ENCODE data around the gene RXFP1. TPM values are rescaled to one million over a fixed set of nuclear protein-coding genes. Genes with fewer than 3 reads are reported as not detected.
"Not testable (repeated sequence)": the region's sequence is repeated elsewhere in the genome, so short reads cannot be mapped to it uniquely, and the experiment has no call there.

Gene RXFP1
- total and polyA plus RNA-seq, 9 donors: 0.05 to 1.1 (median 0.23) TPM

- no peaks in the 10 kb centered on the region for H3K9me3 ChIP-seq (replicated peaks; ENCODE audit: control insufficient read depth, low read depth, low read length)
- no peaks in the 10 kb centered on the region for H3K27me3 ChIP-seq (ENCODE audit: control insufficient read depth, insufficient read depth, low read length)
- WGBS (ENCODE audit: insufficient coverage): no CpG with 5 or more reads among the region's 1 CpG
- no peak overlapping the region for H3K27ac ChIP-seq (ENCODE audit: low read length)
- H3K4me1 ChIP-seq (ENCODE audit: control insufficient read depth, insufficient read depth, low read length): no peaks in the 10 kb centered on the region
- H3K4me3 ChIP-seq (ENCODE audit: low read length): no peak overlapping the region
- H3K36me3 ChIP-seq (ENCODE audit: control insufficient read depth, insufficient read depth, low read length): no peaks in the 10 kb centered on the region
- no peak for DNase-seq
These were observed 114.9 kb downstream of the RXFP1 start for GRCh38 chr4:158636619-158637018.

DNA sequence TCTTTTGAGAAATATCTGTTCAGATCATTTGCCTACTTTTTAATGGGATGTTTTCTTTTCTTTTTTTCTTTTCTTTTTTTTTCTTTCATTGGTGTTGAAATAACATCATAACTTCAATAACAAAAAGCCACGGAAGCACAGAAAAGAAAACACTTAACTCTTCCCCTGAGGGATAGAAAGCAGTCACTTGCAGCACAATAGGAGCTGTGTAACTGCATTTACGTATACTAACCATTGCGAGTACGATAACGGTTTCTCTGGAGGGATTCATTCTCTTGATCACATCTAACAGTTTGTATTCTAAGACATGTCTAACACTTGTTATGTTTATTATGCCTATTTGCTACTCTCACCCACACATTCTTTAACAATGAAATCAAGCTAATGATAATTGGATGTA, 122.7 kb downstream of the RXFP1 start:
- H3K9me3 ChIP-seq (replicated peaks; ENCODE audit: control insufficient read depth, low read depth, low read length): no peaks in the 10 kb centered on the region
- no peaks in the 10 kb centered on the region for H3K4me1 ChIP-seq (ENCODE audit: control insufficient read depth, insufficient read depth, low read length)
- H3K27ac ChIP-seq (ENCODE audit: low read length): no peak overlapping the region
- no peaks in the 10 kb centered on the region for H3K27me3 ChIP-seq (ENCODE audit: control insufficient read depth, insufficient read depth, low read length)
- DNase-seq: no peak
- H3K36me3 ChIP-seq (ENCODE audit: control insufficient read depth, insufficient read depth, low read length): no peaks in the 10 kb centered on the region
- no peak overlapping the region for H3K4me3 ChIP-seq (ENCODE audit: low read length)
- WGBS (ENCODE audit: insufficient coverage): no CpG with 5 or more reads among the region's 5 CpGs

- H3K36me3 ChIP-seq (ENCODE audit: control insufficient read depth, insufficient read depth, low read length): no peaks in the 10 kb centered on the region
- DNase-seq: peak; percentile 16
- no peaks in the 10 kb centered on the region for H3K9me3 ChIP-seq (replicated peaks; ENCODE audit: control insufficient read depth, low read depth, low read length)
- H3K4me3 ChIP-seq (ENCODE audit: low read length): no peak overlapping the region
- no peak overlapping the region for H3K27ac ChIP-seq (ENCODE audit: low read length)
- H3K4me1 ChIP-seq (ENCODE audit: control insufficient read depth, insufficient read depth, low read length): no peaks in the 10 kb centered on the region
- H3K27me3 ChIP-seq (ENCODE audit: control insufficient read depth, insufficient read depth, low read length): no peaks in the 10 kb centered on the region
- no CpG with 5 or more reads among the region's 3 CpGs for WGBS (ENCODE audit: insufficient coverage)
These were observed 123.1 kb downstream of the RXFP1 start for GRCh38 chr4:158644760-158645159.

GRCh38 chr4:158649111-158649680, 127.5 kb downstream of the RXFP1 start:
- H3K27me3 ChIP-seq (ENCODE audit: control insufficient read depth, insufficient read depth, low read length): no peaks in the 10 kb centered on the region
- H3K4me3 ChIP-seq (ENCODE audit: low read length): no peak overlapping the region
- no peaks in the 10 kb centered on the region for H3K4me1 ChIP-seq (ENCODE audit: control insufficient read depth, insufficient read depth, low read length)
- no peak for DNase-seq
- H3K27ac ChIP-seq (ENCODE audit: low read length): no peak overlapping the region
- H3K9me3 ChIP-seq (replicated peaks; ENCODE audit: control insufficient read depth, low read depth, low read length): no peaks in the 10 kb centered on the region
- no CpG with 5 or more reads among the region's 4 CpGs for WGBS (ENCODE audit: insufficient coverage)
- no peaks in the 10 kb centered on the region for H3K36me3 ChIP-seq (ENCODE audit: control insufficient read depth, insufficient read depth, low read length)

DNA sequence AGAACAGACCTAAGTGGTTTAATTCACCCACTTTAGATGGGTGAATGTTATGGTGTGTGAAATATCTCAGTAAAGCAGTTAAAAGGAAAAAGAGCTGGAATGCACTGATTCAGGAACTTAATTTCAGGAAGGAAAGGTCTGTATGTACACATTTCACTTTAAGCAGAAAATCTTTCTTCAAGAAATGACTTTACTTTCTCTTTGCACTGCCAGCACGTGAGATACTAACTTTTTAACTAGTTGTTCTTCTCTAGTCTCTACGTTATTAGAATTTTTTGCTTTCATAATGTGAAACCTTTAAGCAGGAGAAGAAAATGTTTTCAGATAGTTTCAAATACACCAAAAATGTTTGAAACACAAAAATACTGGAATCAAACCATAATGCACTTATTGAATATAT, 131.2 kb downstream of the RXFP1 start:
- no peaks in the 10 kb centered on the region for H3K36me3 ChIP-seq (ENCODE audit: control insufficient read depth, insufficient read depth, low read length)
- H3K4me1 ChIP-seq (ENCODE audit: control insufficient read depth, insufficient read depth, low read length): no peaks in the 10 kb centered on the region
- no peaks in the 10 kb centered on the region for H3K27me3 ChIP-seq (ENCODE audit: control insufficient read depth, insufficient read depth, low read length)
- no peak overlapping the region for H3K27ac ChIP-seq (ENCODE audit: low read length)
- H3K9me3 ChIP-seq (replicated peaks; ENCODE audit: control insufficient read depth, low read depth, low read length): no peaks in the 10 kb centered on the region
- H3K4me3 ChIP-seq (ENCODE audit: low read length): no peak overlapping the region
- no peak for DNase-seq
- WGBS (ENCODE audit: insufficient coverage): no CpG with 5 or more reads among the region's 2 CpGs

- no peak for DNase-seq
- no peaks in the 10 kb centered on the region for H3K4me1 ChIP-seq (ENCODE audit: control insufficient read depth, insufficient read depth, low read length)
- H3K4me3 ChIP-seq (ENCODE audit: low read length): no peak overlapping the region
- no peaks in the 10 kb centered on the region for H3K36me3 ChIP-seq (ENCODE audit: control insufficient read depth, insufficient read depth, low read length)
- no peaks in the 10 kb centered on the region for H3K9me3 ChIP-seq (replicated peaks; ENCODE audit: control insufficient read depth, low read depth, low read length)
- H3K27ac ChIP-seq (ENCODE audit: low read length): no peak overlapping the region
- no CpG with 5 or more reads among the region's 1 CpG for WGBS (ENCODE audit: insufficient coverage)
- H3K27me3 ChIP-seq (ENCODE audit: control insufficient read depth, insufficient read depth, low read length): no peaks in the 10 kb centered on the region
These were observed 134.8 kb downstream of the RXFP1 start for GRCh38 chr4:158656439-158656838.

DNA sequence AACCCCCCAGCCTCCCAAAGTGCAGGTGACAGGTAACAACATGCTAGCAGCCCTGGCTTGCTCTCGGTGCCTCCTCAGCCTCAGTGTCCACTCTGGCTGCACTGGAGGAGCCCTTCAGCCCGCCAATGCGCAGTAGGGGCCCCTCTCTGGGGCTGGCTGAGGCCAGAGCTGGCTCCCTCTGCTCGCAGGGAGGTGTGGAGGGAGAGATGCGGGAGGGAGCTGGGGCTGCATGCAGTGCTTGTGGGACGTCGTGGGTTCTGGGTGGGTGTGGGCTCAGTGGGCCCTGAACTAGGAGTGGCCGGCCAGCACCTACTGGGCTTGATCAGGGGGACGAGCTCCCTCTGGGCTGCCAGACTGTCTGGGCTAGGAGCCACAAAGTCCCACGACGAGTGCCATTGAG, 135.6 kb downstream of the RXFP1 start:
- no peaks in the 10 kb centered on the region for H3K36me3 ChIP-seq (ENCODE audit: control insufficient read depth, insufficient read depth, low read length)
- no peaks in the 10 kb centered on the region for H3K4me1 ChIP-seq (ENCODE audit: control insufficient read depth, insufficient read depth, low read length)
- no peak for DNase-seq
- 84% methylated on average over 10 of the region's 11 CpGs for WGBS (ENCODE audit: insufficient coverage)
- no peaks in the 10 kb centered on the region for H3K27me3 ChIP-seq (ENCODE audit: control insufficient read depth, insufficient read depth, low read length)
- H3K27ac ChIP-seq (ENCODE audit: low read length): no peak overlapping the region
- no peaks in the 10 kb centered on the region for H3K9me3 ChIP-seq (replicated peaks; ENCODE audit: control insufficient read depth, low read depth, low read length)
- no peak overlapping the region for H3K4me3 ChIP-seq (ENCODE audit: low read length)

GRCh38 chr4:158663255-158663654, 141.6 kb downstream of the RXFP1 start:
- H3K4me1 ChIP-seq (ENCODE audit: control insufficient read depth, insufficient read depth, low read length); H3K4me3 ChIP-seq (ENCODE audit: low read length); H3K27me3 ChIP-seq (ENCODE audit: control insufficient read depth, insufficient read depth, low read length); DNase-seq; H3K9me3 ChIP-seq (replicated peaks; ENCODE audit: control insufficient read depth, low read depth, low read length); H3K27ac ChIP-seq (ENCODE audit: low read length): not testable (repeated sequence)
- WGBS (ENCODE audit: insufficient coverage): 75% methylated on average over 1 of the region's 4 CpGs
- peaks cover 10% of the 10 kb centered on the region for H3K36me3 ChIP-seq (ENCODE audit: control insufficient read depth, insufficient read depth, low read length)

DNA sequence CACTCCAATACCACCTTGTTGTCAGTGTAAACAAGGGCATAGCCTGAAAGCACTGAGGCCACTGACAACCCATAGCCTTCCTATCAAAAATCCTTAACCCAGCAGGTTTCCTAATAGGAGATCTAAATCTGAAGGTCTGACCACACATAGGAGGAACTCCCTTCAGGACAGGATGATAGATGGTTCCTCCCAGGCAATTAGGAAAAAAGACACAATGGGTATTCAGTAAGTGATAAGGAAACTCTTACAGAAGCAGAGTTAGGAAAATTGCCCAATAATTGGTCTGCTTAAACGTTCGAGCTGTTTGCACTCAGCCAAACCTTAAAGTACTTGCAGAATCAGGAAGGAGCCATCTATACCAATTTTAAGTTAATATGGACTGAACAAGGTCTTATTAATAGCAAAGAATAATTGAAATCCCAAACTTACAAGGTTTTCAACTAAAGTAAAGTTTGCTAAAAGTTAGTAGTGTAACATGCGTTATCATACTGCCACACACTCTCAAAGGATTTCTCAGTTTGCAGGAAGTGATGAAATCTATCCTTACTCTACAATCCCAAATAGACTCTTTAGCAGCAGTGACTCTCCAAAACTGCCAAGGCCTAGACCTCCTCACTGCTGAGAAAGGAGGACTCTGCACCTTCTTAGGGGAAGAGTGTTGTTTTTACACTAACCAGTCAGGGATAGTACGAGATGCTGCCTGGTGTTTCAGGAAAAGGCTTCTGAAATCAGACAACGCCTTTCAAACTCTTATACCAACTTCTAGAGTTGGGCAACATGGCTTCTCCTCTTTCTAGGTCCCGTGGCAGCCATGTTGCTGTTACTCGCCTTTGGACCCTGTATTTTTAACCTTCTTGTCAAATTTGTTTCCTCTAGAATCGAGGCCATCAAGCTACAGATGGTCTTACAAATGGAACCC, 142.3 kb downstream of the RXFP1 start:
- not testable (repeated sequence) for H3K4me1 ChIP-seq (ENCODE audit: control insufficient read depth, insufficient read depth, low read length); H3K27ac ChIP-seq (ENCODE audit: low read length); DNase-seq; H3K27me3 ChIP-seq (ENCODE audit: control insufficient read depth, insufficient read depth, low read length); H3K4me3 ChIP-seq (ENCODE audit: low read length); H3K9me3 ChIP-seq (replicated peaks; ENCODE audit: control insufficient read depth, low read depth, low read length)
- peaks cover 10% of the 10 kb centered on the region for H3K36me3 ChIP-seq (ENCODE audit: control insufficient read depth, insufficient read depth, low read length)
- 97% methylated on average over 4 of the region's 8 CpGs for WGBS (ENCODE audit: insufficient coverage)

- no peak for DNase-seq
- H3K27ac ChIP-seq (ENCODE audit: low read length): no peak overlapping the region
- WGBS (ENCODE audit: insufficient coverage): 94% methylated on average over 15 of the region's 18 CpGs
These were observed 143.1 kb downstream of the RXFP1 start for GRCh38 chr4:158664806-158665205.

More at GRCh38 chr4:158664806-158665205, 143.1 kb downstream of the RXFP1 start:
- Histone ChIP-seq H3K27me3 (ENCODE audit: control insufficient read depth, insufficient read depth, low read length) (no peaks in the 10 kb centered on the region), H3K4me3 (ENCODE audit: low read length) (no peak overlapping the region), H3K36me3 (ENCODE audit: control insufficient read depth, insufficient read depth, low read length) (peaks cover 10% of the 10 kb centered on the region), H3K4me1 (ENCODE audit: control insufficient read depth, insufficient read depth, low read length) (no peaks in the 10 kb centered on the region), H3K9me3 (replicated peaks; ENCODE audit: control insufficient read depth, low read depth, low read length) (no peaks in the 10 kb centered on the region)
